Measurements from ENCODE around the gene EPN2. TPM values are rescaled to one million over a fixed set of nuclear protein-coding genes. Genes with fewer than 3 reads are reported as not detected.
A peak's percentile ranks its signal among the peaks of the same experiment; 100 is the strongest.

EPN2 gene
- total RNA-seq, 4 donors from 2014 or later: 23.9 to 35.1 (median 34.1) TPM

- H3K27ac ChIP-seq: peak overlapping the region; percentile 48 to 93 (median 83)
- TF ChIP-seq POLR2A (IDR thresholded peaks at IDR 0.05): no peak
- no peak for TF ChIP-seq CTCF (IDR thresholded peaks at IDR 0.05)
- no peak for DNase-seq
- H3K27me3 ChIP-seq: no peaks in the 10 kb centered on the region
- H3K36me3 ChIP-seq: no peaks in the 10 kb centered on the region
- no peaks in the 10 kb centered on the region for H3K9me3 ChIP-seq
- H3K4me1 ChIP-seq: peaks cover 0 to 9% (median 3%) of the 10 kb centered on the region in 4 donors
- peak overlapping the region; percentile 51 to 76 (median 73) for H3K4me3 ChIP-seq
Observed at GRCh38 chr17:19363114-19363438, 125.9 kb downstream of the EPN2 start.

- Histone ChIP-seq H3K4me3 (no peak overlapping the region), H3K4me1 (peaks cover 0 to 9% (median 3%) of the 10 kb centered on the region in 4 donors), H3K27me3 (no peaks in the 10 kb centered on the region), H3K9me3 (no peaks in the 10 kb centered on the region), H3K27ac (peak overlapping the region in 1 of 4 donors; percentile 85), H3K36me3 (no peaks in the 10 kb centered on the region)
- DNase-seq: no peak
- TF ChIP-seq POLR2A (IDR thresholded peaks at IDR 0.05): no peak
- TF ChIP-seq CTCF (IDR thresholded peaks at IDR 0.05): no peak
Observed at GRCh38 chr17:19363460-19364035, 126.4 kb downstream of the EPN2 start.

- peak in 1 of 3 donors; percentile 35 for DNase-seq
- H3K27ac ChIP-seq: no peak overlapping the region
Observed at GRCh38 chr17:19364699-19365498, 127.7 kb downstream of the EPN2 start.

GRCh38 chr17:19365499-19365817 is 128.3 kb downstream of the EPN2 start:
- Histone ChIP-seq H3K9me3 (no peaks in the 10 kb centered on the region), H3K36me3 (no peaks in the 10 kb centered on the region), H3K27me3 (no peaks in the 10 kb centered on the region), H3K27ac (no peak overlapping the region), H3K4me3 (no peak overlapping the region), H3K4me1 (peaks cover 0 to 11% (median 5%) of the 10 kb centered on the region in 4 donors)
- no peak for TF ChIP-seq CTCF (IDR thresholded peaks at IDR 0.05)
- no peak for TF ChIP-seq POLR2A (IDR thresholded peaks at IDR 0.05)
- DNase-seq: peak in 2 of 3 donors; percentile 39 to 41

More at GRCh38 chr17:19364699-19365498, 127.7 kb downstream of the EPN2 start:
- no peaks in the 10 kb centered on the region for H3K9me3 ChIP-seq
- H3K4me3 ChIP-seq: no peak overlapping the region
- H3K27me3 ChIP-seq: no peaks in the 10 kb centered on the region
- no peak for TF ChIP-seq POLR2A (IDR thresholded peaks at IDR 0.05)
- no peak for TF ChIP-seq CTCF (IDR thresholded peaks at IDR 0.05)
- peaks cover 0 to 9% (median 4%) of the 10 kb centered on the region in 4 donors for H3K4me1 ChIP-seq
- no peaks in the 10 kb centered on the region for H3K36me3 ChIP-seq

GRCh38 chr17:19365833-19366636 is 128.9 kb downstream of the EPN2 start:
- TF ChIP-seq POLR2A (IDR thresholded peaks at IDR 0.05): no peak
- no peak for TF ChIP-seq CTCF (IDR thresholded peaks at IDR 0.05)
- H3K4me1 ChIP-seq: peaks cover 0 to 17% (median 6%) of the 10 kb centered on the region in 4 donors
- H3K27me3 ChIP-seq: no peaks in the 10 kb centered on the region
- no peak overlapping the region for H3K4me3 ChIP-seq
- no peak overlapping the region for H3K27ac ChIP-seq
- no peaks in the 10 kb centered on the region for H3K9me3 ChIP-seq
- peak in 2 of 3 donors; percentile 5 to 36 for DNase-seq
- H3K36me3 ChIP-seq: no peaks in the 10 kb centered on the region
